ENCODE results near the gene RUNX3. TPM values are rescaled to one million over a fixed set of nuclear protein-coding genes. Genes with fewer than 3 reads are reported as not detected.

RUNX3 gene
- polyA plus RNA-seq, 1 donor (not counting 4 experiments of a cell fraction or from before 2014, with no cell fraction given): not detected

DNA sequence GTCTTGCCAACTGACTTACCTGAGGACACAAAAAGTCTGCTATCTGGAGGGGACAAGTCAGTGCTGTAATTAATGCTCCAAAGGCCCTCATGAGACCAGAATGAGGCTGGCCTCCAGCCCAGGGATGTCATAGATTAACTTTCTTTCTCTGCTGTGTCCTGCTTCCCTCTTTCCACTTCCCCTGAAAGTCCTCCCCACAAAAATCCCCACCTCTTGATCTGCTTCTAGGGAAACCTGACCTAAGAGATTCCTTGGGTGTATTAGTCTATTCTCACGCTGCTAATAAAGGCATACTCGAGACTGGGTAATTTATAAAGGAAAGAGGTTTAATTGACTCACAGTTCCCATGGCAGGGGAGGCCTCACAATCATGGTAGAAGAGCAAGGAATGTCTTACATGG lies 39.2 kb downstream of the RUNX3 start:
- no peaks in the 10 kb centered on the region for H3K27me3 ChIP-seq (ENCODE audit: control insufficient read depth, extremely low read depth, insufficient read depth, low read length)
- H3K4me2 ChIP-seq (ENCODE audit: control insufficient read depth, extremely low read depth, insufficient read depth, low read depth, low read length): no peak overlapping the region
- dilution Hi-C loops (cut with MboI; ENCODE audit: extremely low pct_ligation_motif_present, low sequenced_read_pairs): no loop called here
- no peaks in the 10 kb centered on the region for H3K9me3 ChIP-seq (ENCODE audit: control insufficient read depth, low read depth, low read length)
- DNase-seq (ENCODE audit: low read depth, low spot score) (no peak), FAIRE-seq (no peak)
- no peak for TF ChIP-seq EZH2 (IDR thresholded peaks at IDR 0.05; ENCODE audit: low read length)
- TF ChIP-seq, protein P1, sequence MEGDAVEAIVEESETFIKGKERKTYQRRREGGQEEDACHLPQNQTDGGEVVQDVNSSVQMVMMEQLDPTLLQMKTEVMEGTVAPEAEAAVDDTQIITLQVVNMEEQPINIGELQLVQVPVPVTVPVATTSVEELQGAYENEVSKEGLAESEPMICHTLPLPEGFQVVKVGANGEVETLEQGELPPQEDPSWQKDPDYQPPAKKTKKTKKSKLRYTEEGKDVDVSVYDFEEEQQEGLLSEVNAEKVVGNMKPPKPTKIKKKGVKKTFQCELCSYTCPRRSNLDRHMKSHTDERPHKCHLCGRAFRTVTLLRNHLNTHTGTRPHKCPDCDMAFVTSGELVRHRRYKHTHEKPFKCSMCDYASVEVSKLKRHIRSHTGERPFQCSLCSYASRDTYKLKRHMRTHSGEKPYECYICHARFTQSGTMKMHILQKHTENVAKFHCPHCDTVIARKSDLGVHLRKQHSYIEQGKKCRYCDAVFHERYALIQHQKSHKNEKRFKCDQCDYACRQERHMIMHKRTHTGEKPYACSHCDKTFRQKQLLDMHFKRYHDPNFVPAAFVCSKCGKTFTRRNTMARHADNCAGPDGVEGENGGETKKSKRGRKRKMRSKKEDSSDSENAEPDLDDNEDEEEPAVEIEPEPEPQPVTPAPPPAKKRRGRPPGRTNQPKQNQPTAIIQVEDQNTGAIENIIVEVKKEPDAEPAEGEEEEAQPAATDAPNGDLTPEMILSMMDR (optimal IDR thresholded peaks at IDR 0.05 in 1 of 3, IDR thresholded peaks at IDR 0.05 in 1 of 3, conservative IDR thresholded peaks at IDR 0.05 in 1 of 3; ENCODE audit: extremely low read depth in 1 of 3, insufficient read depth in 2 of 3, low read length in 3 of 3): no peak
- no peaks in the 10 kb centered on the region for H3K79me2 ChIP-seq (ENCODE audit: control insufficient read depth, insufficient read depth, low read length)
- no peaks in the 10 kb centered on the region for H3K36me3 ChIP-seq (ENCODE audit: control insufficient read depth in 2 of 2, extremely low read depth in 1 of 2, insufficient read depth in 2 of 2, low read length in 2 of 2)
- H3K9ac ChIP-seq (ENCODE audit: control insufficient read depth, extremely low read depth, insufficient read depth, low read length): no peak overlapping the region
- H2AFZ ChIP-seq (ENCODE audit: control insufficient read depth, low read length): no peak overlapping the region
- H3K4me3 ChIP-seq (ENCODE audit: control insufficient read depth in 2 of 3, extremely low read depth in 1 of 3, insufficient read depth in 2 of 3, low read depth in 1 of 3, low read length in 3 of 3): no peak overlapping the region
- no peaks in the 10 kb centered on the region for H3K4me1 ChIP-seq (ENCODE audit: control insufficient read depth, extremely low read depth, insufficient read depth, low read length)
- no peak overlapping the region for H3K27ac ChIP-seq (ENCODE audit: control insufficient read depth, insufficient read depth, low read length)
- H4K20me1 ChIP-seq (ENCODE audit: control insufficient read depth, extremely low read depth, insufficient read depth, low read length): no peaks in the 10 kb centered on the region
- H3K9me1 ChIP-seq (ENCODE audit: control insufficient read depth, extremely low read depth, insufficient read depth, low read length): no peaks in the 10 kb centered on the region

GRCh38 chr1:24888971-24889676 lies 41.0 kb downstream of the RUNX3 start:
- Histone ChIP-seq H2AFZ (ENCODE audit: control insufficient read depth, low read length) (no peak overlapping the region), H3K79me2 (ENCODE audit: control insufficient read depth, insufficient read depth, low read length) (no peaks in the 10 kb centered on the region), H4K20me1 (ENCODE audit: control insufficient read depth, extremely low read depth, insufficient read depth, low read length) (no peaks in the 10 kb centered on the region), H3K27me3 (ENCODE audit: control insufficient read depth, extremely low read depth, insufficient read depth, low read length) (peaks cover 2% of the 10 kb centered on the region), H3K36me3 (ENCODE audit: control insufficient read depth in 2 of 2, extremely low read depth in 1 of 2, insufficient read depth in 2 of 2, low read length in 2 of 2) (no peaks in the 10 kb centered on the region), H3K9me3 (ENCODE audit: control insufficient read depth, low read depth, low read length) (no peaks in the 10 kb centered on the region), H3K4me2 (ENCODE audit: control insufficient read depth, extremely low read depth, insufficient read depth, low read depth, low read length) (no peak overlapping the region), H3K4me1 (ENCODE audit: control insufficient read depth, extremely low read depth, insufficient read depth, low read length) (no peaks in the 10 kb centered on the region), H3K9me1 (ENCODE audit: control insufficient read depth, extremely low read depth, insufficient read depth, low read length) (no peaks in the 10 kb centered on the region), H3K27ac (ENCODE audit: control insufficient read depth, insufficient read depth, low read length) (no peak overlapping the region), H3K4me3 (ENCODE audit: control insufficient read depth in 2 of 3, extremely low read depth in 1 of 3, insufficient read depth in 2 of 3, low read depth in 1 of 3, low read length in 3 of 3) (no peak overlapping the region), H3K9ac (ENCODE audit: control insufficient read depth, extremely low read depth, insufficient read depth, low read length) (no peak overlapping the region)
- DNase-seq (ENCODE audit: low read depth, low spot score): no peak
- dilution Hi-C loops (cut with MboI; ENCODE audit: extremely low pct_ligation_motif_present, low sequenced_read_pairs): no loop called here
- FAIRE-seq: no peak
- TF ChIP-seq, protein P1 (optimal IDR thresholded peaks at IDR 0.05 in 1 of 3, IDR thresholded peaks at IDR 0.05 in 1 of 3, conservative IDR thresholded peaks at IDR 0.05 in 1 of 3; ENCODE audit: extremely low read depth in 1 of 3, insufficient read depth in 2 of 3, low read length in 3 of 3): no peak
- TF ChIP-seq EZH2 (IDR thresholded peaks at IDR 0.05; ENCODE audit: low read length): no peak

Data from keratinocyte (primary cell).